ENCODE results near the gene DONSON.
A peak's percentile ranks its signal among the peaks of the same experiment; 100 is the strongest.
"Not testable (repeated sequence)": the region's sequence is repeated elsewhere in the genome, so short reads cannot be mapped to it uniquely, and the experiment has no call there.

DONSON gene, protein sequence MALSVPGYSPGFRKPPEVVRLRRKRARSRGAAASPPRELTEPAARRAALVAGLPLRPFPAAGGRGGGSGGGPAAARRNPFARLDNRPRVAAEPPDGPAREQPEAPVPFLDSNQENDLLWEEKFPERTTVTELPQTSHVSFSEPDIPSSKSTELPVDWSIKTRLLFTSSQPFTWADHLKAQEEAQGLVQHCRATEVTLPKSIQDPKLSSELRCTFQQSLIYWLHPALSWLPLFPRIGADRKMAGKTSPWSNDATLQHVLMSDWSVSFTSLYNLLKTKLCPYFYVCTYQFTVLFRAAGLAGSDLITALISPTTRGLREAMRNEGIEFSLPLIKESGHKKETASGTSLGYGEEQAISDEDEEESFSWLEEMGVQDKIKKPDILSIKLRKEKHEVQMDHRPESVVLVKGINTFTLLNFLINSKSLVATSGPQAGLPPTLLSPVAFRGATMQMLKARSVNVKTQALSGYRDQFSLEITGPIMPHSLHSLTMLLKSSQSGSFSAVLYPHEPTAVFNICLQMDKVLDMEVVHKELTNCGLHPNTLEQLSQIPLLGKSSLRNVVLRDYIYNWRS

DNA sequence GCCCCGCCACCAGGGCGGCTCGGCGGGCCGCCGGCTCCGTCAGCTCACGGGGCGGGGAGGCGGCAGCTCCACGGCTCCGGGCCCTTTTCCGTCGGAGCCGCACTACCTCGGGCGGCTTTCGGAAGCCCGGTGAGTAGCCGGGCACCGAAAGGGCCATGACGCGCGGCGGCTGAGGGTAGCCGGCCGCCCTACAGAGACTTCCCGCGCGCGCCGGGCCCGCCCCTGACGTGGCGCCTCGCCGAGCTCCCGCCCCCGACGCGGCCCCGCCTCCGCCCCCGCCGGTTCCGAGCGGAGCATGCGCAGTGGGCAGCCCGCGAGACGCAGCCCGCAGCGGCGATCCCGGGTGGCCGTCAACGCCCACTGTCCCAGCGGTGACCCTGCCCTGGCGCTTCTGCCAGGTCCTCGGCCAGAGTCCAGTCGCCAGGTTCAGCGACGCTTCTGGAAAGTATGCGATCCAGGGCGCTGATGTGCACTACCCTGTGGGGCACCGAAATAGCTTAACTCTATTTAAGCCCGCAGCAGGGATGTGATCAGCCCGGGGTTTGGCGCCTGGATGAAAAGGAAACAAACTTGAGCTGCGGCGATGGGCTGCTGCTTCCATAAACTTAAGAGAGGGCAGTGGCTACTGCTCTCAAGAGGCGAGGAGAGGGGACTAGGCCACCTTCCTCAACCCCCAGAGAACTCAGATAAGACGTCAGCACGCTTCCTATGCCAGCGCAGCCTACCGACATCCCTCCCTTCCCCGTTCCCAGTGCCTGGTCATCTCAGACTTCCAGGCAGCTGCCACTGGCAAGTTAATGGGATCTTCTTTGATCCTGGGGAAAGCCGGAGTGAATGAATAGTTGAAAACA is at the start of gene DONSON:
DONSON (minus strand) TSS at position 200 of the 851 bp plus-strand sequence; CDS start at position 157, 43 bp downstream.
- FAIRE-seq, result no peak

DNA sequence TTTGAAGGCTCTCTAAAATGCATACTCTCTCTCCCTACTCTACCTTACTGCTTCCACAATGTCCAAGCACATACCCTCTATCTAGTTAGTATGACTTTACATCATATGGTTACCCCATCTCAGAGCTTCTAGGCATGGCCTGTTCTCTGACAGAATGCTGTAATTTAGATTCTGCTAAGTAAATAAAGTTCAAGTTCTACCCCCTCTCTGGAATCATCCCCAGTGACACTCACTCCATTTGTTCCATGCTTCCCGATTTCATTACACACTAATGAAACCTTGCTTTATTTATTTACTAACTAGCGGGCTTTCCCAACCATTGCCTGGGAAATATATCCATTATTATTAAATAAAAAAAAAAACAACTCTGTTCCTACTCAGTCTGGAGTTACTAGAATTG is 45.8 kb upstream of the DONSON start:
- FAIRE-seq, result no peak

DNA sequence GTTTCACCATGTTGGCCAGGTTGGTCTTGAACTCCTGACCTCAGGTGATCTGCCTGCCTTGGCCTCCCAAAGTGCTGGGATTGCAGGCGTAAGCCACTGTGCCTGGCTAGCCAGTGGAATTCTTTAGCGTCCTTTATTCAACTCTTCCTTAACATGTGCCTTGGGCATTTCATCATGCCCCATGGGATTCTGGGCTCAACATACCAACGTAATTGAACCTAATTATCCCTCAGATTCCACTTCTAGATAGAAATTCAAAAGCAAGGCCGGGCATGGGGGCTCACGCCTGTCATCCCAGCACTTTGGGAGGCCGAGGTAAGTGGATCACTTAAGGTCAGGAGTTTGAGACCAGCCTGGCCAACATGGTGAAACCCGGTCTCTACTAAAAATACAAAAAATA is 37.7 kb upstream of the DONSON start:
- not testable (repeated sequence) for FAIRE-seq

DNA sequence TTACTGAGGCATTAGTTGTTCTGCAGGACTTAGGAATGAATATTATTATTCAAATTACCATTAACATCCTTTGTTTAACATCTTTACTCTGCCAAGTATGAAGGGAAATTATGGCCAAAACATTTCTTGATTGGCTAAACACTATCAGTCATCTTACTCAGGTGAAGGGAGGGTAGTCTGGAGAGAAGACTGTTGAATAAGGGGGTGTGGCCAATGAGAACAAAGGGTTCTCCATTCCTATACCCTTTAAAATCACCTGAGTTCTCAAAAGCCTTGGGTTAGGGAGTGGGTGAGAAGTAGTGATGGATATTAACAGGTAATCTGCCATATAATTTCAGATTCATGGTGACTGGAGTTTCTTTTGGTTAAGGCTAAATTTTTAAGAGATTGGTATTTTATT is 33.8 kb upstream of the DONSON start:
- FAIRE-seq, result no peak

DNA sequence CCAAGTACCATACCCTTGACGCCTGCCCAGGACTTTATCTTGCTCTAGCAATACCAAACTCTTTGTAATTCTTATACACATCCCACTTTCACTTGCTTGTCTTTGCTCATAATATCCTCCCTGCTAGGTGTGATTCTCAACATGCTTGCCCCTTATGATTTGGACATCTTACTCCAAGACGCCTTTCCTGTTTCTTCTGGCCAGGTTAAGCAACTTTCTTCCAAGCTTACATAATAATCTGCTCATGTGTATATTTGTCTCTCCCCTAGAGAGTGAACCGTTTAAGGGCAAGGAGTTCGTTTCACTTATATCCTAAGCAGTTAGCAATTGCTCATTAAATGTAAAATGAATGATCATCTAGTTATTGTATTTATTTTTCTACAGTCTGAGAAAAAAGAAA is 31.2 kb upstream of the DONSON start:
- FAIRE-seq, result no peak

DNA sequence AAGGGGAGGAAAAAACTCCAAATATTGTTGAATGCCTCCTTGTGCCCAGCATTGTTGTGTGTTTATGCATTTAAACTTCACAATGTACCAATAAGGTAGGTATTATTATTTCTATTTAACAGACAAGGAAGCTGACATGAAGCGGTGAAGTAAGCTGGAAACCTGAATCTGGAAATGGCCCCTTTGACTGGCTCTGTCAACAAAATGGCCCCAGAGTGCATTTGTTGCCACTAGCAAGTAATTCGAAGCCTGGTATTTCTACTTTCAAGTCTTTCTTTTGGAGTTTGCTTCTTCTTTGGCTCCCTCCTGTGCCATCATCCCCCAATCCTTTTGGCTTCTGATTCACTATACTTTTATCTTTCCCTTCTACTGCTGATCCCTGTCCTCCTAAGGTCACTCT is 29.9 kb upstream of the DONSON start:
- no peak for FAIRE-seq

DNA sequence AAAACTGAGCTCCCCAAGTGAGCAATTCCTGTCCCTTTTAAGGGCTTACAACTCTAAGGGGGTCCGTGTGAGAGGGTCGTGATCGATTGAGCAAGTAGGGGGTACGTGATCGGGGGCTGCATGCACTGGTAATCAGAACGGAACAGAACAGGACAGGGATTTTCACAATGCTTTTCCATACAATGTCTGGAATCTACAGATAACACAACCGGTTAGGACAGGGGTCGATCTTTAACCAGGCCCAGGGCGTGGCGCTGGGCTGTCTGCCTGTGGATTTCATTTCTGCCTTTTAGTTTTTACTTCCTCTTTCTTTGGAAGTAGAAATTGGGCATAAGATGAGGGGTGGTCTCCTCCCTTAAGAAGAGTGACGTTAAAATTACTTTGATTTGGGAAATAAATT is 29.1 kb upstream of the DONSON start:
- FAIRE-seq, result not testable (repeated sequence)

DNA sequence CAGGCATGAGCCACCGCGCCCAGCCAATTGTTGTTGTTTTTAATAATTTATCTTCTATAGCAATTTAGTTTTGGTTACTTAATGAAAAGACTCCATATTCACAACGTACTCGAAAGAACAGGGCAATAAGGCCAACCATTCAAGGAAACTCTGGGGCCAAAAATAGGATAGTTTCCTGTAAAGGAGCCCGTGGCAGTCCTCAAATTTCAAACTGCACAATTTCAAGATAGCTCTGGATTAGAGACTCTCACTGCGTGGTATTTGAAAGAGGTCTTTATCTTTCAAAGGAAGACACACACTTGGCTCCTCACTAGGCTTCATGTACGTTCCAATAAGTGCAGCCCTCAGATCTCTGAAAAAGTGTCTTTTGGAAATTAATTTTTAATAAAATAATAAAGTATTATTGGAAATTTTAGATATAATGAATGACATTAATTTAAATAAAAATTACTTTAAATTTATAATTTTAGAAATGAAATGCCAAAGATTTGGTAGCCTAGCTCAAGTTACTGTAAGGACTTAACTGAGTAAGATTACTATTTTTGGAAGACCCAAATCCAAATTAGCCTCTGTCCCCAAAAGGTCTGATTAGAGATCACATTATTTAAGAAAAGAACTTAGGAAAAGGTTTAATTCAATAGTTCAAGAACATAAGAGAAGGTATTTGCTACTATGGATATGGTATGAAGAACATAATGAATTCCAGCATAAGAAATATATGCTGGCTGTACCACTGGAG is 22.7 kb upstream of the DONSON start:
- FAIRE-seq, result no peak

DNA sequence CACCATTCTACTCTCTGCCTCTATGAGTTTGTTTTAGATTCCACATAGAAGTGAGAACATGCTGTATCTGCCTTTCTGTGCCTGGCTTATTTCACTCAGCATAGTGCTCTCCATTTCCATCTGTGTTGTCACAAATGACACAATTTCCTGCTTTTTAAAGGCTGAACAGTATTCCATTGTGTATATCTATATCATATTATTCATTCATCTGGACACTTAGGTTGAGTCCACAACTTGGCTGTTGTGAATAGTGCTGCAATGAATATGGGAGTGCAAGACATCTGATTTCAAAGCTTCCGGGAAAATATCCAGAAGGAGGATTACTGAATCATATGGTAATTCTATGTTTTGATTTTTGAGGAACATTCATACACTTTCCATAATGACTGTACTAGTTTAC is 20.1 kb upstream of the DONSON start:
- no peak for FAIRE-seq

DNA sequence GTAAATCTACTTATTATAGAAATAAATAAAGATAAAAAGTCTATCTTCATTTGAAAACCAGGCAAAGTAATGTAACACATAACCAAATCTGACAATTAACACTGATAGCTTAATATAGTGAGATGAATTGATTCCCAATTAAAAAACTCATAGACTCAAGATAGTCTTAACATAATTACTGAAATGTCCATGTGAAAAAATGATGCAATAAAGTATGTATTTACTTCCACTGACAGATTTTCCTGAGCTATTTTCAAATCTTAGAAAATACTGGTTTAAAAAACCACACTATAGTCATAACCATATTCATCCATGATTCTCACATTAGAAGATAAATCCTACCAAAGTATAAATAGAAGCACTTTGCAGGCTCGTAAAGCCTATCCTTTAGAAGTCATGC is 9.6 kb upstream of the DONSON start:
- FAIRE-seq, result no peak

DNA sequence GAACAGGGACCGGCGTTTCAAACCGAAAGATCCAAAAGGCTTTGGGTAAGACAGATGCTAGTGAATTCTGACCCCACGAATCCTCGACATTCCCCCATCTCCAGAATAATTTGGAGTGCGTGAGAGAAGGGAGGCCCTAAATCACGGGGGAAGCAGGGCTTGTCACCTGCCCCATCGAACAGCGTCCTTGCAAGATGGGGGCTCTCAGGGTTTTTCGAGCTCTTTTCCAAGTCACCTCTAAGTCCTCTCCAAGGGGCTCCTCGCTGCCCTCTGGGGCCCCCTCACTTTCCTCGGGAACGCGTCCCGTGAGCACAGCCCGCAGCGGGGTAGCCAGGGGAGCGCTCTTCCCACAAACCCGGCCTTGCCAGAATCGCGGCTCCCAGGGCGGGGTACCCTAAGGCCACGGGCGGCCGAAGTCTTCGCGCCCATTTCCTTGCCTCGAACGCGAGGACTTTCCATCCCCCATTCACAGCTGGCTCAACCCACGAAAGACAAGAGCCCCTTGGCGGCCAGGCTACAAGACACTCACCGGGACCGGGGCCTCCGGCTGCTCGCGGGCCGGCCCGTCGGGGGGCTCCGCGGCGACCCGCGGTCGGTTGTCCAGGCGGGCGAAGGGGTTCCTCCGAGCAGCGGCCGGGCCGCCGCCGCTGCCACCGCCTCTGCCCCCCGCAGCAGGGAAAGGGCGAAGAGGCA is 546 bp downstream of the DONSON start:
- FAIRE-seq, result no peak

DNA sequence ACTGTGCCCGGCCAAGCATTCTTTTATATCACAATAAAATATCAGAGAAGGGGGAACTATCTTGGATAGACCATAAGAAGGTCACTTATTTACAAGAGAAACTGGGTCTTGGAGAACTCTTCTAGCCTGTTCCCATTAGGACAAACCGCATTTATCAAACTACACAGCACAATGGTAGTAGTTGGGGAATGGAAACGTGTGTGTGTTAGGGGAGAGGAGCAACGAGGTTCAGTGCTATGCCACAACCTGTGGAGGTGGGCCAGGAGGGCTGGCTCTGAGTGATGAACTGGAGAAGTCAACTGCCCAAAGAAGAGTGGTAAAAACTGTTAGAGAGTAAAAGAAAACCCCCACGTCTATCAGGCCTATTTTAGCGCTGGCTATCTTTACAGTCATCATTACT is 1.6 kb downstream of the DONSON start:
- FAIRE-seq, result no peak

DNA sequence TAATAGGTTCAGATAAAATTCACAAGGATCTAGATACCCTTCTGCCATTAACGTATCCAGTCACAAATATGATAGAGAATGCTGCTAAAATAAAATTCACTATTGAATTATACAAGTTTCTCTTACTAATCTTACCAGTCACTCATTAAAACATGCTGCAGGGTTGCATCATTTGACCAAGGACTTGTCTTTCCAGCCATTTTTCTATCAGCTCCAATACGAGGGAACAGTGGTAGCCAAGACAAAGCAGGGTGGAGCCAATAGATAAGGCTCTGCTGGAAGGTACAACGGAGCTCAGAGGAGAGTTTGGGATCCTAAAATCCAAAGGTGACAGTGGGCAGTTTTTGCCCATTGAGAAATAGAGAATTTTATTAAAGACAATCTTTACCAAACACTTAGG is 4.0 kb downstream of the DONSON start:
- no peak for FAIRE-seq

DNA sequence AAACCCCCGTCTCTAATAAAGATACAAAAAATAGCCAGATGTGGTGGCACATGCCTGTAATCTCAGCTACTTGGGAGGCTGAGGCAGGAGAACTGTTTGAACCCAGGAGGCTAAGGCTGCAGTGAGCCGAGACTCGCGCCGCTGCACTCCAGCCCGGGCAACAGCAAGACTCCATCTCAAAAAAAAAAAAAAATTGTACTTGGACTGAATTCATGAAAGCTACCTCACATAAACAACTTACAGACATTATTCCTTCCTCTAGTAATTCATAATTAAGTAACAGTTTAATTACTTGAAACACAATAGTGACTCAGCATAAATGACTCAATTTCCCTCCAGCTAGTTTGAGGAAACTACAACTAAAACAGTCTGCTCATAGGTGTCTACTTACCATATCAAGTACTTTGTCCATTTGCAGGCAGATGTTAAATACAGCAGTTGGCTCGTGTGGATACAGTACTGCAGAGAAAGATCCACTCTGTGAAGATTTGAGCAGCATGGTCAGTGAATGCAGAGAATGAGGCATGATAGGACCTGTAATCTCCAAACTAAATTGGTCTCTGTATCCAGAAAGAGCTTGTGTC is 9.4 kb downstream of the DONSON start:
- FAIRE-seq, result peak; percentile 17

DNA sequence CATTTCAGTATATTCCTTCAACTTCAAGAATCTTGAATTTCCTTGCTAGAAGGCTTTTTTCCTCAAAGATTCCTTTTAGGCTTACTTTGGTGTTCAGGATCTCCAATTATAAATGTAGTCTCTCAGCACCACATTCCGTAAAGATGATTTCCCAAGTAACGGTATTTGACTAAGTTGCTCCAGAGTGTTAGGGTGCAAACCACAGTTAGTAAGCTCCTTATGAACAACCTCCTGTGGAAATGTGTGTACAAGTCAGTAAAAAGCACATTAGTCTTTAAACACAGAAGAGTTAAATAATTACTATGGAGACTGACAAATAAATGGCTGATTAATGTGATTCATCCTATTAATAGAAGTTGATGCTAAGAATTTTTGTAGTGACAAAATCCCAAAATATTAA is 10.3 kb downstream of the DONSON start:
- no peak for FAIRE-seq

DNA sequence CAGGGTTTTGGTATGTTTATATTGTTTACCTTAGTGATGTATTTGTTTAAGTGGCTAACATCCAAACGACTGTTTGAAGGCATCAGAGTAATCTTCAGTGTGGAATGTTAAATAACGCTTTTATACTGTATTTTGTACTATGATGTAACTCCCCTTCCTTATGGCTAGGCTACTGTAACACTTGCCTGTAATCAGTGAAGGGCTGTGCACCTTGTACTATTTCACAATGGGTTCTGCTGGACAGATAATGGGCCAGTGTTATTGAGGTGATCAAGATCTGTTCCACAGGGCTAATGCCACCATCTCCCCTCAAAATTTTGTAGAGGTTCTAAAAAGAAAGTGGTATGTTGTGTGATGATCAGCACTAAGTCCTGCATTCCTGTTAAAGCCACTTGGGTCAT is 11.7 kb downstream of the DONSON start:
- FAIRE-seq, result not testable (repeated sequence)

DNA sequence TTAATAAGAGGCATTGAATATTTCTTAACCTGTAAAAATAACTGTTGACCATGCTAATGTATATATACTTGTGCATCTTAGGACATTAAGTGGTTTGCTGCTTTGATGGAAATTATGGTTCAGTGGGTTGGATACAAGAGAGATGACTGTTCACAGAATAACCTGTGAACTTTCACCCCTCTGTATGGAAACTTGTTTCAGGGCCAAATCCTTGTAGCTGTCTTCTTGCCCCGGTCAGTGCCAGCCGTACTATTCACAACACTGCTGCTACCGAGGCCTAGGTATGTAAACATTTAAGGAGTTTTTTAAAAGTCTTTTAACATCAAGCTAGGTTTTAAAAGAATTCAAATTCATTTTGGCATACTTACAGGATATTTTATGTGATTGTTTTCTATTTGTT is 16.1 kb downstream of the DONSON start:
- FAIRE-seq, result no peak

DNA sequence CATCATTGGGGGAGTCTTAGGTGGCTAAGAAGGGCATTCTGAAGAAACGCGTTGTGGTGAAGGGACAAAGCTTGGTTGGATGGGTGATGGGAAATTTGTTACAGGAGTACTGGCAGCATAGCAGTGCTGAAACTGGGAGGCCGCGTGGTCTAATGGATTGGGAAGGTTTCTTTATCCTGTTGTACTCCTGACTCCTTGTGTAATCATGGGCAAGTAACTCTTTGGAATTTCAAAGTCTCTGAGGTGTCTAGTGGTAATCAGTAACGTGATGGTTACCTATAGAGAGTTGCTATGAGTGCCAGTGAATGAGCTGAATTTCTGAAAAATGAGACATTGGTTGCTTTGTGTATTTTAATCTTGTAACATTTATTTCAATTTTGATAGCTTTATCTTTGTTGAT is 18.5 kb downstream of the DONSON start:
- no peak for FAIRE-seq

DNA sequence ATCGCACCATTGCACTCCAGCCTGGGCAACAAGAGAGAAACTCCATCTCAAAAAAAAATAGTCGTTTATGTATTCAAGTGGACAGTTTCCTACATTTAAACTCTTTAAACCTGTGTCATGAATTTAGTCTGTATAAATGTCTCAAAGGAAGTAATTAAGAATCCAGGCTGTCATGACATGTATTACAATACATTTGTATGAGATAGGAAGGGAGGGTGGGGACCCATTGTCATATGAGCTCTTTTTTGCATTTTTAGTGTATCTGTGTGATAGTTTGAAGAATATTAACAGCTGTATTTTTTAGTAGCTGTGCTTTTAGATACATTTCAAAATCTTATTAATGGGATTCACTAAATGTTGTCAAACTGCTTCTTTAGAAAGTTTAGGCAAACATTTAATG is 20.0 kb downstream of the DONSON start:
- FAIRE-seq, result no peak

DNA sequence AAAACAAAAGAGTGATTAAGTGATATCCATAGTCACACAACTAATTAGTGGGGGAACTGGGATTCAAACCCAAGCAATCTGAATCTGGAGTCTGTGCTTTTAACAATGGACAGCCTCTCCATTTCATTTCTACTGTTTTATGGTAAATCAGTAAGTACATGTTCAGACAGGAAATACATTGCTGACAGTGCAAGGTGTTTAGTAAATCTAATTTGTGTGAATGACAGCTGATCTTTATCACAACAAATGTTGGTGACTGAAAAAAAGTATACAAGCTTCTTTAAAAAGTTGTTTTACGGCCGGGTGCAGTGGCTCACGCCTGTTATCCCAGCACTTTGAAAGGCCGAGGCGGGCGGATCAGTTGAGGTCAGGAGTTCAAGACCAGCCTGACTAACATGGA is 20.6 kb downstream of the DONSON start:
- FAIRE-seq, result no peak

DNA sequence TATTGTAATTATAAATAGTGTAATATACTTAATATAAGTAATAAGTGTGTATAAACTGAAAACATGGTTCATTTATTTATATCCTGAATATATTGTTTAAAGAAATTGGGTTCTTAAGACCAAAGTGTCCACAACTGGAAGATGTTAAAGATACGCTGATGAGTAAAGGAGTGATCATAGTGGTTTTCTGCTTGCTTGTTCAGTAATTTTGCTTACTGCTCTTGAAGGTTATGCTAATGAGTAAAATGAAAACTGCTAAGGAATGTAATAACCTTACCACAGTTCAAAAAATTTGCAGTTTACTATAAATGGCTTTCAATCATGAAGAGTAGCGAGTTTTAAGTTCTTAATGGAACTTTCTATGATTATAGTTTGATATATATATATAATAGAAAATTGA is 22.0 kb downstream of the DONSON start:
- FAIRE-seq, result no peak

DNA sequence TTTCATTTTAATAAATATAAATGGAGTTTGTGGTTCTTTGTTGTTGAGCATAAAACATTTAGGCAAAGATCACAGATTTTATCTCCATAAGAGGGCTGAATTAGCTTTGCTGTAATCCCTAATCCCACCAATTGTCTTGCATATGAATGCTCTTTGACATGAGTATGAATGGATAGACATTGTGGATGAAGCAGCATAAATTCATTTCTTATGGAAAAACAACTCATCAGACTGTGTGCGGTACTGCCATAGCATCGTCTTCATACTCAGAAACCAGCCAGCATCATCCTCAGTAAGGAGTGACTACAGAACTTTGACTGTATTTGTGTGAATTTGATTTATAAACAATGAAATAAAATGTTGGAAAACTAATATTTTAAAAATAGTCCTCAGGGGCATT is 26.1 kb downstream of the DONSON start:
- no peak for FAIRE-seq

Data from TTC549 (cell line).